OCI-LY1 (cell line): ENCODE measurements around the gene CHAF1A.

ENCODE experiments used
- H2AFZ ChIP-seq: fragments of 200-600 bp; sonication (generic), shearing (Covaris generic); 2 replicates; pipeline ENCODE4 v1.6.0; 2014; ENCODE audit warnings: antibody characterized with exemption, mild to moderate bottlenecking, low read length
- H3F3A ChIP-seq: fragments of 200-600 bp; sonication (generic), shearing (Covaris generic); 2 replicates; pipeline ENCODE4 v1.6.0; 2014; ENCODE audit warnings: mild to moderate bottlenecking, antibody characterized with exemption, low read length, moderate library complexity; ENCODE audit not compliant: insufficient read depth
- H3K27ac ChIP-seq: fragments of 200-600 bp; sonication (generic); 2 replicates; pipeline ENCODE4 v1.5.1; 2014; ENCODE audit warnings: low read length, mixed run types, mild to moderate bottlenecking, low read depth; ENCODE audit not compliant: poor library complexity, severe bottlenecking
- H3K27me3 ChIP-seq: fragments of 200-600 bp; sonication (generic); 2 replicates; pipeline ENCODE4 v1.6.0; 2014; ENCODE audit warnings: antibody characterized with exemption, mild to moderate bottlenecking, low read length, moderate library complexity; ENCODE audit not compliant: insufficient read depth
- H3K36me3 ChIP-seq: fragments of 200-600 bp; sonication (generic); 2 replicates; pipeline ENCODE4 v1.6.1; 2014; ENCODE audit warnings: mild to moderate bottlenecking, antibody characterized with exemption, low read length, moderate library complexity, mixed read lengths; ENCODE audit not compliant: insufficient read depth
- H3K4me1 ChIP-seq: fragments of 200-600 bp; sonication (generic); 2 replicates; pipeline ENCODE4 v1.5.1; 2014; ENCODE audit warnings: mild to moderate bottlenecking, low read length, moderate library complexity; ENCODE audit not compliant: insufficient read depth, severe bottlenecking
- H3K4me2 ChIP-seq: fragments of 200-600 bp; sonication (generic), shearing (Covaris generic); 2 replicates; pipeline ENCODE4 v1.6.1; 2014; ENCODE audit warnings: low read length
- H3K4me3 ChIP-seq: fragments of 200-600 bp; sonication (generic); 2 replicates; pipeline ENCODE4 v1.5.1; 2014; ENCODE audit warnings: low read length, low read depth, mild to moderate bottlenecking, mixed read lengths; ENCODE audit not compliant: poor library complexity, severe bottlenecking
- H3K79me2 ChIP-seq: fragments of 200-600 bp; shearing (Covaris generic); 2 replicates; pipeline ENCODE4 v1.6.1; 2016; ENCODE audit warnings: mixed run types, low read length, mixed read lengths; ENCODE audit not compliant: insufficient read depth
- H3K9ac ChIP-seq: fragments of 200-600 bp; sonication (generic), shearing (Covaris generic); 2 replicates; pipeline ENCODE4 v1.6.1; 2014; ENCODE audit warnings: mild to moderate bottlenecking, low read length, mixed read lengths
- H3K9me2 ChIP-seq: fragments of 200-600 bp; sonication (generic), shearing (Covaris generic); 2 replicates; pipeline ENCODE4 v1.6.1; 2014; ENCODE audit warnings: low read depth, mild to moderate bottlenecking, low read length, mixed read lengths
- H3K9me3 ChIP-seq: fragments of 200-600 bp; shearing (Covaris generic); 2 replicates; pipeline ENCODE4 v1.6.1; 2014; ENCODE audit warnings: low read length, mixed read lengths
- H4K20me1 ChIP-seq: fragments of 200-600 bp; sonication (generic), shearing (Covaris generic); 2 replicates; pipeline ENCODE4 v1.6.0; 2016; ENCODE audit warnings: mild to moderate bottlenecking, low read length; ENCODE audit not compliant: insufficient read depth
- CTCF ChIP-seq: fragments of 200-600 bp; sonication (generic), shearing (Covaris generic); IDR thresholded peaks from 2 replicates; pipeline ENCODE4 v1.5.1; 2017; ENCODE audit warnings: mild to moderate bottlenecking, antibody characterized with exemption, low read length, moderate library complexity, mixed read lengths
- EZH2 ChIP-seq: fragments of 200-600 bp; sonication (generic), shearing (Covaris generic); IDR thresholded peaks from 2 replicates; pipeline ENCODE4 v1.8.0; 2017; ENCODE audit warnings: borderline replicate concordance, mixed run types, mild to moderate bottlenecking, antibody characterized with exemption, low read length, moderate library complexity, mixed read lengths

Gene CHAF1A

GRCh38 chr19:4376671-4376990 lies 25.8 kb upstream of the CHAF1A start:
- H3K36me3 ChIP-seq, result peaks cover 6% of the 10 kb centered on the region; the same call in 1 of the 2 replicates
- no peak overlapping the region for H3K4me3 ChIP-seq
- H3K27ac ChIP-seq, result no peak overlapping the region
- no peaks in the 10 kb centered on the region for H3K27me3 ChIP-seq
- no peaks in the 10 kb centered on the region for H4K20me1 ChIP-seq
- H3K4me2 ChIP-seq, result no peak overlapping the region
- H3K4me1 ChIP-seq, result peaks cover 36% of the 10 kb centered on the region
- H2AFZ ChIP-seq, result no peak overlapping the region
- no peaks in the 10 kb centered on the region for H3K79me2 ChIP-seq
- TF ChIP-seq CTCF (no peak), EZH2 (no peak)
- H3F3A ChIP-seq, result no peaks in the 10 kb centered on the region
- H3K9me2 ChIP-seq, result no peaks in the 10 kb centered on the region
- no peaks in the 10 kb centered on the region for H3K9me3 ChIP-seq
- no peak overlapping the region for H3K9ac ChIP-seq

- Histone ChIP-seq H3K4me3 (no peak overlapping the region), H3K9ac (no peak overlapping the region), H3K4me1 (peaks cover 36% of the 10 kb centered on the region), H3K9me3 (no peaks in the 10 kb centered on the region), H3K36me3 (peaks cover 6% of the 10 kb centered on the region; the same call in 1 of the 2 replicates), H3K27ac (no peak overlapping the region), H3K9me2 (no peaks in the 10 kb centered on the region), H3K27me3 (no peaks in the 10 kb centered on the region), H4K20me1 (no peaks in the 10 kb centered on the region), H2AFZ (no peak overlapping the region), H3F3A (no peaks in the 10 kb centered on the region), H3K4me2 (no peak overlapping the region), H3K79me2 (no peaks in the 10 kb centered on the region)
- TF ChIP-seq EZH2, result no peak
- no peak for TF ChIP-seq CTCF
These were observed 25.3 kb upstream of the CHAF1A start for GRCh38 chr19:4376991-4377781.

- no peak overlapping the region for H3K27ac ChIP-seq
- H2AFZ ChIP-seq, result no peak overlapping the region
- H3K79me2 ChIP-seq, result no peaks in the 10 kb centered on the region
- H3K9me3 ChIP-seq, result no peaks in the 10 kb centered on the region
- no peaks in the 10 kb centered on the region for H4K20me1 ChIP-seq
- TF ChIP-seq CTCF, result no peak
- TF ChIP-seq EZH2, result no peak
- H3K36me3 ChIP-seq, result peaks cover 11% of the 10 kb centered on the region
- H3K27me3 ChIP-seq, result no peaks in the 10 kb centered on the region
- H3F3A ChIP-seq, result no peaks in the 10 kb centered on the region
- no peak overlapping the region for H3K9ac ChIP-seq
- no peaks in the 10 kb centered on the region for H3K9me2 ChIP-seq
- H3K4me3 ChIP-seq, result no peak overlapping the region
- H3K4me2 ChIP-seq, result no peak overlapping the region
- peaks cover 36% of the 10 kb centered on the region for H3K4me1 ChIP-seq
These were observed 23.6 kb upstream of the CHAF1A start for GRCh38 chr19:4378886-4379285.
